H9 (cell line): ENCODE results near the gene ARHGAP12. TPM values are rescaled to one million over a fixed set of nuclear protein-coding genes. Genes with fewer than 3 reads are reported as not detected.

ENCODE experiments used
- DNase-seq: peaks from one replicate; pipeline ENCODE4 v3.0.0-alpha.2; 2017
- H2AFZ ChIP-seq: one replicate; pipeline ENCODE4 v1.6.1; 2013; ENCODE audit warnings: mild to moderate bottlenecking, low read length, control low read depth, moderate library complexity
- H2AK5ac ChIP-seq: 2 replicates; pipeline ENCODE4 v1.6.1; 2013; ENCODE audit warnings: low read length, control low read depth, mixed read lengths; ENCODE audit not compliant: insufficient read length
- H2BK120ac ChIP-seq: one replicate; pipeline ENCODE4 v1.6.1; 2013; ENCODE audit warnings: low read depth, mild to moderate bottlenecking, low read length, control low read depth, inconsistent platforms; ENCODE audit not compliant: poor library complexity, severe bottlenecking
- H2BK12ac ChIP-seq: 2 replicates; pipeline ENCODE4 v1.6.1; 2013; ENCODE audit warnings: low read length, control low read depth, mixed read lengths, low read depth; ENCODE audit not compliant: insufficient read length
- H2BK15ac ChIP-seq: 2 replicates; pipeline ENCODE4 v1.6.1; 2013; ENCODE audit warnings: low read depth, low read length, control low read depth
- H2BK20ac ChIP-seq: one replicate; pipeline ENCODE4 v1.6.1; 2013; ENCODE audit warnings: low read depth, mild to moderate bottlenecking, low read length, control low read depth, inconsistent platforms; ENCODE audit not compliant: poor library complexity, severe bottlenecking
- H2BK5ac ChIP-seq: 2 replicates; pipeline ENCODE4 v1.6.1; 2013; ENCODE audit warnings: low read length, control low read depth, mixed read lengths; ENCODE audit not compliant: insufficient read length
- H3K14ac ChIP-seq: 2 replicates; pipeline ENCODE4 v1.6.1; 2013; ENCODE audit warnings: low read length, control low read depth; ENCODE audit not compliant: insufficient read depth
- H3K18ac ChIP-seq: 2 replicates; pipeline ENCODE4 v1.6.1; 2013; ENCODE audit warnings: low read depth, mild to moderate bottlenecking, mixed read lengths, low read length, control low read depth; ENCODE audit not compliant: insufficient read length
- H3K23ac ChIP-seq: 2 replicates; pipeline ENCODE4 v1.6.1; 2013; ENCODE audit warnings: low read length, control low read depth, mixed read lengths, low read depth; ENCODE audit not compliant: insufficient read length
- H3K23me2 ChIP-seq: 2 replicates; pipeline ENCODE4 v1.6.1; 2013; ENCODE audit warnings: low read depth, mild to moderate bottlenecking, mixed read lengths, low read length, control low read depth; ENCODE audit not compliant: insufficient read length, poor library complexity, severe bottlenecking
- H3K27ac ChIP-seq: 2 replicates; pipeline ENCODE4 v1.5.1; 2013; ENCODE audit warnings: low read length, control low read depth, mixed read lengths, low read depth; ENCODE audit not compliant: insufficient read length
- H3K27me3 ChIP-seq: 2 replicates; pipeline ENCODE4 v1.6.1; 2013; ENCODE audit warnings: low read length, control low read depth, inconsistent platforms; ENCODE audit not compliant: insufficient read depth
- H3K4ac ChIP-seq: 2 replicates; pipeline ENCODE4 v1.6.1; 2013; ENCODE audit warnings: low read depth, mild to moderate bottlenecking, control low read depth, inconsistent platforms, low read length, moderate library complexity
- H3K4me1 ChIP-seq: 2 replicates; pipeline ENCODE4 v1.6.1; 2013; ENCODE audit warnings: low read length, control low read depth, inconsistent platforms; ENCODE audit not compliant: insufficient read depth
- H3K4me2 ChIP-seq: 2 replicates; pipeline ENCODE4 v1.6.1; 2013; ENCODE audit warnings: low read length, control low read depth, mixed read lengths; ENCODE audit not compliant: insufficient read length, insufficient read depth
- H3K56ac ChIP-seq: 2 replicates; pipeline ENCODE4 v1.6.1; 2013; ENCODE audit warnings: low read depth, mild to moderate bottlenecking, mixed read lengths, low read length, control low read depth; ENCODE audit not compliant: insufficient read length
- H3K79me1 ChIP-seq: 2 replicates; pipeline ENCODE4 v1.6.1; 2013; ENCODE audit warnings: low read depth, mild to moderate bottlenecking, moderate library complexity, low read length, control low read depth, inconsistent platforms; ENCODE audit not compliant: insufficient read depth, poor library complexity, severe bottlenecking
- H3K79me2 ChIP-seq: 2 replicates; pipeline ENCODE4 v1.6.1; 2013; ENCODE audit warnings: low read length, control low read depth, inconsistent platforms; ENCODE audit not compliant: insufficient read depth
- H3K9ac ChIP-seq: 2 replicates; pipeline ENCODE4 v1.6.1; 2013; ENCODE audit warnings: low read length, control low read depth, mixed read lengths; ENCODE audit not compliant: insufficient read length; ENCODE audit errors: extremely low read depth
- H3K9me3 ChIP-seq: one replicate; pipeline ENCODE4 v1.6.1; 2013; ENCODE audit warnings: low read depth, low read length, inconsistent platforms; ENCODE audit not compliant: control insufficient read depth
- H3T11ph ChIP-seq: one replicate; pipeline ENCODE4 v1.6.1; 2013; ENCODE audit warnings: mild to moderate bottlenecking, low read length, control low read depth, inconsistent platforms
- H4K20me1 ChIP-seq: one replicate; pipeline ENCODE4 v1.6.1; 2013; ENCODE audit not compliant: control insufficient read depth, insufficient read length, insufficient read depth
- H4K5ac ChIP-seq: 2 replicates; pipeline ENCODE4 v1.6.1; 2013; ENCODE audit warnings: low read depth, mild to moderate bottlenecking, mixed read lengths, low read length, control low read depth; ENCODE audit not compliant: insufficient read length
- H4K8ac ChIP-seq: replicated peaks from 2 replicates; pipeline ENCODE4 v1.6.1; 2013; ENCODE audit warnings: low read length, control low read depth, mixed read lengths, low read depth; ENCODE audit not compliant: insufficient read length
- H4K91ac ChIP-seq: 2 replicates; pipeline ENCODE4 v1.6.1; 2013; ENCODE audit warnings: low read depth, mild to moderate bottlenecking, moderate library complexity, mixed read lengths, low read length, control low read depth; ENCODE audit not compliant: insufficient read length
- H3K27ac Mint-ChIP-seq, 3 experiments: 2 replicates in 2 of 3; 3 replicates in 1 of 3; pipeline ENCODE4 v1.8.0; 2020 to 2021; ENCODE audit warnings: mixed read lengths in 3 of 3, mild to moderate bottlenecking in 1 of 3, moderate library complexity in 1 of 3
- H3K27me3 Mint-ChIP-seq: 2 replicates; pipeline ENCODE4 v1.8.0; 2021; ENCODE audit warnings: low read depth, mild to moderate bottlenecking, moderate library complexity, mixed read lengths
- H3K36me3 Mint-ChIP-seq, 3 experiments: 2 replicates in 2 of 3; 3 replicates in 1 of 3; pipeline ENCODE4 v1.8.0; 2020 to 2021; ENCODE audit warnings: low read depth in 3 of 3, mixed read lengths in 3 of 3; ENCODE audit not compliant: insufficient read depth in 1 of 3
- H3K4me1 Mint-ChIP-seq, 2 experiments: 2 replicates each; pipeline ENCODE4 v1.8.0; 2020; ENCODE audit warnings: mixed read lengths in 2 of 2
- H3K4me3 Mint-ChIP-seq, 2 experiments: 2 replicates in 1 of 2; 3 replicates in 1 of 2; pipeline ENCODE4 v1.8.0; 2020 to 2021; ENCODE audit warnings: mild to moderate bottlenecking in 2 of 2, mixed read lengths in 2 of 2, moderate library complexity in 1 of 2
- H3K9me3 Mint-ChIP-seq, 2 experiments: 2 replicates in 1 of 2; 3 replicates in 1 of 2; pipeline ENCODE4 v1.8.0; 2020; ENCODE audit warnings: mild to moderate bottlenecking in 2 of 2, mixed read lengths in 2 of 2, moderate library complexity in 1 of 2
- CTCF ChIP-seq: fragments of 200-600 bp; sonication (generic); conservative IDR thresholded peaks from 3 replicates; pipeline ENCODE4 v1.8.0; 2021; ENCODE audit warnings: antibody characterized with exemption, mild to moderate bottlenecking
- WGBS: extraction: QIAGEN DNeasy Blood & Tissue Kit; methylation state at CpG from one replicate; pipeline ENCODE4 v1.1.7; 2013; ENCODE audit warnings: missing lambda C conversion rate, low lambda C conversion rate, mixed read lengths; ENCODE audit not compliant: insufficient read length; ENCODE audit errors: extremely low coverage; 5-methylcytosine and 5-hydroxymethylcytosine counted together
- total RNA-seq: library from RNA; stranded (reverse); gene quantifications from 2 replicates; pipeline ENCODE4 v1.2.1, GENCODE V29; 2021

Gene ARHGAP12
- total RNA-seq, 1 experiment from 2014 or later = 34.3 TPM

- Histone ChIP-seq H2AK5ac (no peak overlapping the region), H2AFZ (no peak overlapping the region), H2BK15ac (no peak overlapping the region), H3K9ac (no peak overlapping the region), H3K18ac (no peak overlapping the region), H2BK20ac (no peak overlapping the region), H2BK12ac (no peak overlapping the region), H3K27me3 (no peaks in the 10 kb centered on the region), H3K4me2 (no peak overlapping the region), H3K23ac (no peak overlapping the region), H3K4ac (no peak overlapping the region), H4K91ac (no peak overlapping the region), H3T11ph (no peak overlapping the region), H2BK5ac (no peak overlapping the region), H4K5ac (no peak overlapping the region), H3K14ac (no peak overlapping the region), H3K79me1 (peaks cover 10% of the 10 kb centered on the region), H4K20me1 (no peaks in the 10 kb centered on the region), H3K27ac (no peak overlapping the region), H2BK120ac (no peak overlapping the region), H3K9me3 (no peaks in the 10 kb centered on the region), H3K79me2 (peaks cover 50% of the 10 kb centered on the region; the same call in 1 of the 2 replicates), H4K8ac (no peak overlapping the region), H3K56ac (no peak overlapping the region), H3K4me1 (0 out of 2 replicates have a peak, but pooled peaks cover 3% of the 10 kb centered on the region), H3K23me2 (peaks cover 10% of the 10 kb centered on the region)
- Mint-ChIP-seq H3K27ac (no peak overlapping the region), H3K4me3 (no peak overlapping the region), H3K36me3 (peaks cover 7 to 16% (median 15%) of the 10 kb centered on the region in 3 experiments; a peak in 6 of 7 replicates), H3K27me3 (no peaks in the 10 kb centered on the region), H3K9me3 (peaks cover 4 to 8% of the 10 kb centered on the region in 2 experiments; a peak in 4 of 5 replicates), H3K4me1 (peaks cover 22 to 25% of the 10 kb centered on the region in 2 experiments)
- no peak for TF ChIP-seq CTCF
- no CpG with 5 or more reads among the region's 3 CpGs for WGBS
- no peak for DNase-seq
Observed at GRCh38 chr10:31924833-31925232, 3.8 kb downstream of the ARHGAP12 start.
